Measurements from ENCODE around the gene ISYNA1.

ISYNA1 gene

GRCh38 chr19:18428173-18428786, 9.7 kb downstream of the ISYNA1 start:
- Histone ChIP-seq H3K4me2 (ENCODE audit: low read length) (peak overlapping the region; percentile 74), H3K36me3 (ENCODE audit: control insufficient read depth, low read length) (peaks cover 55% of the 10 kb centered on the region), H3K27ac (ENCODE audit: low read depth, low read length) (peak overlapping the region; percentile 53), H3K9me3 (ENCODE audit: control insufficient read depth, insufficient read depth, low read length) (no peaks in the 10 kb centered on the region), H3K79me2 (ENCODE audit: control insufficient read depth, low read length) (peaks cover 59% of the 10 kb centered on the region), H3K4me1 (ENCODE audit: control insufficient read depth, low read length) (peaks cover 96% of the 10 kb centered on the region), H3K9me2 (replicated peaks; ENCODE audit: control insufficient read depth, low read length) (no peaks in the 10 kb centered on the region), H4K20me1 (ENCODE audit: control insufficient read depth, insufficient read depth, low read depth, low read length) (peaks cover 15% of the 10 kb centered on the region; the same call in 1 of the 2 replicates), H3K4me3 (ENCODE audit: low read length) (peak overlapping the region; percentile 67), H3K27me3 (ENCODE audit: control insufficient read depth, low read length) (no peaks in the 10 kb centered on the region), H3F3A (ENCODE audit: control insufficient read depth, insufficient read depth) (peaks cover 16% of the 10 kb centered on the region)
- TF ChIP-seq EZH2phosphoT487 (IDR thresholded peaks at IDR 0.05; ENCODE audit: borderline replicate concordance, low read length), result no peak
- no peak for TF ChIP-seq CTCF (IDR thresholded peaks at IDR 0.05; ENCODE audit: low read depth, low read length, poor library complexity, severe bottlenecking)

- Histone ChIP-seq H3K36me3 (ENCODE audit: control insufficient read depth, low read length) (peaks cover 58% of the 10 kb centered on the region), H3K27ac (ENCODE audit: low read depth, low read length) (no peak overlapping the region), H3K4me1 (ENCODE audit: control insufficient read depth, low read length) (peaks cover 96% of the 10 kb centered on the region), H3K79me2 (ENCODE audit: control insufficient read depth, low read length) (peaks cover 64% of the 10 kb centered on the region), H3K4me3 (ENCODE audit: low read length) (no peak overlapping the region), H3F3A (ENCODE audit: control insufficient read depth, insufficient read depth) (peaks cover 16% of the 10 kb centered on the region), H3K9me3 (ENCODE audit: control insufficient read depth, insufficient read depth, low read length) (no peaks in the 10 kb centered on the region), H3K4me2 (ENCODE audit: low read length) (no peak overlapping the region), H4K20me1 (ENCODE audit: control insufficient read depth, insufficient read depth, low read depth, low read length) (peaks cover 20% of the 10 kb centered on the region; the same call in 1 of the 2 replicates), H3K27me3 (ENCODE audit: control insufficient read depth, low read length) (no peaks in the 10 kb centered on the region), H3K9me2 (replicated peaks; ENCODE audit: control insufficient read depth, low read length) (no peaks in the 10 kb centered on the region)
- TF ChIP-seq CTCF (IDR thresholded peaks at IDR 0.05; ENCODE audit: low read depth, low read length, poor library complexity, severe bottlenecking) (no peak), EZH2phosphoT487 (IDR thresholded peaks at IDR 0.05; ENCODE audit: borderline replicate concordance, low read length) (no peak)
These were observed 10.2 kb downstream of the ISYNA1 start for GRCh38 chr19:18427743-18428113.

- H3K9me2 ChIP-seq (replicated peaks; ENCODE audit: control insufficient read depth, low read length), result no peaks in the 10 kb centered on the region
- H3K9me3 ChIP-seq (ENCODE audit: control insufficient read depth, insufficient read depth, low read length), result no peaks in the 10 kb centered on the region
- TF ChIP-seq CTCF (IDR thresholded peaks at IDR 0.05; ENCODE audit: low read depth, low read length, poor library complexity, severe bottlenecking) (no peak), EZH2phosphoT487 (IDR thresholded peaks at IDR 0.05; ENCODE audit: borderline replicate concordance, low read length) (no peak)
- H3F3A ChIP-seq (ENCODE audit: control insufficient read depth, insufficient read depth), result peaks cover 18% of the 10 kb centered on the region
- no peaks in the 10 kb centered on the region for H3K27me3 ChIP-seq (ENCODE audit: control insufficient read depth, low read length)
- H3K4me1 ChIP-seq (ENCODE audit: control insufficient read depth, low read length), result peaks cover 96% of the 10 kb centered on the region
- no peak overlapping the region for H3K4me3 ChIP-seq (ENCODE audit: low read length)
- H3K36me3 ChIP-seq (ENCODE audit: control insufficient read depth, low read length), result peaks cover 60% of the 10 kb centered on the region
- H3K79me2 ChIP-seq (ENCODE audit: control insufficient read depth, low read length), result peaks cover 69% of the 10 kb centered on the region
- no peak overlapping the region for H3K27ac ChIP-seq (ENCODE audit: low read depth, low read length)
- peaks cover 20% of the 10 kb centered on the region; the same call in 1 of the 2 replicates for H4K20me1 ChIP-seq (ENCODE audit: control insufficient read depth, insufficient read depth, low read depth, low read length)
- no peak overlapping the region for H3K4me2 ChIP-seq (ENCODE audit: low read length)
These were observed 10.7 kb downstream of the ISYNA1 start for GRCh38 chr19:18427080-18427742.

Data from DOHH2 (cell line).